ENCODE measurements around the gene NPLOC4. TPM values are rescaled to one million over a fixed set of nuclear protein-coding genes. Genes with fewer than 3 reads are reported as not detected.

NPLOC4 gene
- total and polyA plus RNA-seq, 2 of the 8 experiments (the other 6 are each of a cell fraction or from before 2014, with no cell fraction given), result 70.7 to 92.7 TPM

GRCh38 chr17:81523402-81524038 lies 113.4 kb downstream of the NPLOC4 start (continued):
- no peak for TF ChIP-seq CHD7 (IDR thresholded peaks at IDR 0.05; ENCODE audit: insufficient replicate concordance, low read length)
- TF ChIP-seq RNF2 (IDR thresholded peaks at IDR 0.05; ENCODE audit: borderline replicate concordance, low read depth, low read length, missing control alignments, poor library complexity, severe bottlenecking), result no peak
- no peak for TF ChIP-seq EGR1 (IDR thresholded peaks at IDR 0.05; ENCODE audit: borderline replicate concordance, low read depth, low read length)
- TF ChIP-seq CTBP2 (IDR thresholded peaks at IDR 0.05; ENCODE audit: borderline replicate concordance, insufficient read depth, insufficient read length, low read length), result no peak
- no peak for TF ChIP-seq RFX5 (IDR thresholded peaks at IDR 0.05; ENCODE audit: borderline replicate concordance, low read depth, low read length)
- no peak for TF ChIP-seq SUZ12 (IDR thresholded peaks at IDR 0.05; ENCODE audit: low read length)
- TF ChIP-seq POLR2A (IDR thresholded peaks at IDR 0.05; ENCODE audit: control extremely low read depth in 1 of 2, low read depth in 2 of 2, low read length in 2 of 2), result no peak
- no peak for TF ChIP-seq RBBP5 (IDR thresholded peaks at IDR 0.05; ENCODE audit: borderline replicate concordance, low read depth, low read length)
- no peak for TF ChIP-seq GTF2F1 (IDR thresholded peaks at IDR 0.05; ENCODE audit: borderline replicate concordance, low read depth, low read length)
- TF ChIP-seq TAF1 (IDR thresholded peaks at IDR 0.05; ENCODE audit: low read depth, low read length), result no peak
- no peak for TF ChIP-seq TBP (IDR thresholded peaks at IDR 0.05; ENCODE audit: low read depth, low read length)

Data from H1 (cell line).